PC-9 (cell line): ENCODE measurements around the gene IL10RB. TPM values are rescaled to one million over a fixed set of nuclear protein-coding genes. Genes with fewer than 3 reads are reported as not detected.

ENCODE experiments used
- BruUV-seq: library from RNA; stranded (reverse); fragments of 400-500 nt; replicated peaks from 2 replicates; lab custom pipeline; 2021; lab: Mats Ljungman, UMichigan
- CTCF ChIA-PET: fragments of 300-600 bp; sonication (Branson Sonifier 250); formaldehyde crosslinking; loops from one replicate; lab custom pipeline; 2022; ENCODE audit warnings: antibody characterized with exemption; lab: Charles Lee
- POLR2A ChIA-PET: fragments of 300-600 bp; sonication (Branson Sonifier 250); formaldehyde crosslinking; loops from one replicate; lab custom pipeline; 2022; ENCODE audit warnings: antibody characterized with exemption; ENCODE audit not compliant: unreplicated experiment; lab: Charles Lee
- DNase-seq, 2 experiments: peaks; one replicate each; pipeline versions ENCODE4 v3.0.0 to v3.0.0-alpha.2; 2015 to 2022; ENCODE audit warnings: mixed read lengths in 1 of 2
- H2AFZ ChIP-seq: fragments of 200-600 bp; sonication (generic); 2 replicates; pipeline ENCODE4 v1.8.1; 2017; ENCODE audit warnings: antibody characterized with exemption
- H3F3A ChIP-seq: fragments of 200-600 bp; sonication (generic); 2 replicates; pipeline ENCODE4 v1.8.1; 2017; ENCODE audit warnings: antibody characterized with exemption, mild to moderate bottlenecking, low read depth; ENCODE audit not compliant: insufficient read depth
- H3K27ac ChIP-seq: fragments of 200-600 bp; sonication (generic); 2 replicates; pipeline ENCODE4 v1.6.1; 2016; ENCODE audit warnings: mixed run types
- H3K27me3 ChIP-seq: fragments of 200-600 bp; sonication (generic); 2 replicates; pipeline ENCODE4 v1.6.1; 2016; ENCODE audit warnings: low read depth, mixed run types; ENCODE audit not compliant: insufficient read depth
- H3K36me3 ChIP-seq: fragments of 200-600 bp; sonication (generic); 2 replicates; pipeline ENCODE4 v1.6.1; 2016; ENCODE audit warnings: low read depth, mixed run types
- H3K4me1 ChIP-seq: fragments of 200-600 bp; sonication (generic); replicated peaks from 2 replicates; pipeline ENCODE4 v1.6.1; 2016; ENCODE audit warnings: mixed run types; ENCODE audit not compliant: insufficient read depth
- H3K4me2 ChIP-seq: fragments of 200-600 bp; sonication (generic); 2 replicates; pipeline ENCODE4 v1.6.1; 2017; ENCODE audit warnings: mixed run types
- H3K4me3 ChIP-seq: fragments of 200-600 bp; sonication (generic); 2 replicates; pipeline ENCODE4 v1.6.1; 2016; ENCODE audit warnings: mixed run types
- H3K79me2 ChIP-seq: fragments of 200-600 bp; sonication (generic); 2 replicates; pipeline ENCODE4 v1.6.1; 2017; ENCODE audit warnings: low read depth, mixed run types
- H3K9me2 ChIP-seq: fragments of 200-600 bp; sonication (generic); 2 replicates; pipeline ENCODE4 v1.8.1; 2017; ENCODE audit warnings: mild to moderate bottlenecking; ENCODE audit not compliant: insufficient read depth
- H3K9me3 ChIP-seq: fragments of 200-600 bp; sonication (generic); 2 replicates; pipeline ENCODE4 v1.8.1; 2016; ENCODE audit warnings: low read depth; ENCODE audit not compliant: insufficient read depth
- H4K20me1 ChIP-seq: fragments of 200-600 bp; sonication (generic); 2 replicates; pipeline ENCODE4 v1.8.1; 2017; ENCODE audit not compliant: insufficient read depth
- EZH2 ChIP-seq: fragments of 200-600 bp; sonication (generic); IDR thresholded peaks from 2 replicates; pipeline ENCODE4 v1.8.0; 2017; ENCODE audit warnings: antibody characterized with exemption, low read depth
- intact Hi-C: fragments of 100-400 bp; cut with micrococcal nuclease; formaldehyde crosslinking; loops from one replicate; pipeline ENCODE4 v1.10.0; 2022; ENCODE audit not compliant: unreplicated experiment
- total RNA-seq: library from RNA; stranded (reverse); gene quantifications from 2 replicates; pipeline ENCODE4 v1.2.3, GENCODE V29; 2021
- TF ChIP-seq, protein P1 (sequence below): fragments of 200-600 bp; sonication (generic); conservative IDR thresholded peaks from 2 replicates; pipeline ENCODE4 v1.6.1; 2017; ENCODE audit warnings: mixed run types, antibody characterized with exemption, mild to moderate bottlenecking, moderate library complexity

Gene IL10RB
- total RNA-seq, 1 experiment from 2014 or later = 18.3 TPM

DNA sequence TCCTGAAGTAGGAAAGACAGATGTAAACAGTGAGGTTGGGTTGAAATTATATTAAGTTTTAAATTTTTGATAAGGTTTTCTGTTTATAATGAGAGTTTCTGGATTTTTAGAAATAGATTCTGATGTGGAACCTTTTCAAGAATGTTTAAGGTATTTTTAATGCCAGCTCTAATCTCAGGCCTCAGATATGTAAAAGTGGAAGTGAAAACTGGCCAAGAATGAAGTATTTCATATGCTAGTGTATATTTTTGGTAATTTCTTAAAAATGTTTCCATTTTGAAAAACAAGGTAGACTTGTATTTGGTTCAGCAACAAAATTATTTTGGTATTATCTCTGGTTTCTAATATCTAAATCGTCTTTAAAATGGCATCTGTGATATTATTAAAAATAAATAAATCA lies 73.0 kb downstream of the IL10RB start:
- Histone ChIP-seq H3K36me3 (no peaks in the 10 kb centered on the region), H3F3A (no peaks in the 10 kb centered on the region), H2AFZ (no peak overlapping the region), H3K79me2 (no peaks in the 10 kb centered on the region), H3K9me2 (no peaks in the 10 kb centered on the region), H3K9me3 (no peaks in the 10 kb centered on the region), H3K27ac (no peak overlapping the region), H3K27me3 (no peaks in the 10 kb centered on the region), H4K20me1 (no peaks in the 10 kb centered on the region), H3K4me2 (no peak overlapping the region), H3K4me1 (no peaks in the 10 kb centered on the region), H3K4me3 (no peak overlapping the region)
- CTCF ChIA-PET = no interaction called here
- no TSS peak for BruUV-seq
- intact Hi-C loops = no loop called here
- POLR2A ChIA-PET = no interaction called here
- DNase-seq = no peak
- TF ChIP-seq, protein P1, sequence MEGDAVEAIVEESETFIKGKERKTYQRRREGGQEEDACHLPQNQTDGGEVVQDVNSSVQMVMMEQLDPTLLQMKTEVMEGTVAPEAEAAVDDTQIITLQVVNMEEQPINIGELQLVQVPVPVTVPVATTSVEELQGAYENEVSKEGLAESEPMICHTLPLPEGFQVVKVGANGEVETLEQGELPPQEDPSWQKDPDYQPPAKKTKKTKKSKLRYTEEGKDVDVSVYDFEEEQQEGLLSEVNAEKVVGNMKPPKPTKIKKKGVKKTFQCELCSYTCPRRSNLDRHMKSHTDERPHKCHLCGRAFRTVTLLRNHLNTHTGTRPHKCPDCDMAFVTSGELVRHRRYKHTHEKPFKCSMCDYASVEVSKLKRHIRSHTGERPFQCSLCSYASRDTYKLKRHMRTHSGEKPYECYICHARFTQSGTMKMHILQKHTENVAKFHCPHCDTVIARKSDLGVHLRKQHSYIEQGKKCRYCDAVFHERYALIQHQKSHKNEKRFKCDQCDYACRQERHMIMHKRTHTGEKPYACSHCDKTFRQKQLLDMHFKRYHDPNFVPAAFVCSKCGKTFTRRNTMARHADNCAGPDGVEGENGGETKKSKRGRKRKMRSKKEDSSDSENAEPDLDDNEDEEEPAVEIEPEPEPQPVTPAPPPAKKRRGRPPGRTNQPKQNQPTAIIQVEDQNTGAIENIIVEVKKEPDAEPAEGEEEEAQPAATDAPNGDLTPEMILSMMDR = no peak
- TF ChIP-seq EZH2 = no peak

GRCh38 chr21:33339918-33340317 lies 73.8 kb downstream of the IL10RB start:
- H3K9me2 ChIP-seq = no peaks in the 10 kb centered on the region
- no peak overlapping the region for H3K4me3 ChIP-seq
- ChIA-PET POLR2A (no interaction called here), CTCF (no interaction called here)
- H3F3A ChIP-seq = no peaks in the 10 kb centered on the region
- DNase-seq = no peak
- H3K4me2 ChIP-seq = no peak overlapping the region
- H3K9me3 ChIP-seq = no peaks in the 10 kb centered on the region
- no peaks in the 10 kb centered on the region for H3K27me3 ChIP-seq
- TF ChIP-seq EZH2 = no peak
- TF ChIP-seq, protein P1 = no peak
- H4K20me1 ChIP-seq = no peaks in the 10 kb centered on the region
- H3K36me3 ChIP-seq = no peaks in the 10 kb centered on the region
- BruUV-seq = no TSS peak
- no peak overlapping the region for H2AFZ ChIP-seq
- no peaks in the 10 kb centered on the region for H3K4me1 ChIP-seq
- no peak overlapping the region for H3K27ac ChIP-seq
- H3K79me2 ChIP-seq = no peaks in the 10 kb centered on the region
- intact Hi-C loops = no loop called here

GRCh38 chr21:33345751-33346238 lies 79.6 kb downstream of the IL10RB start:
- no TSS peak for BruUV-seq
- H4K20me1 ChIP-seq = no peaks in the 10 kb centered on the region
- no peak overlapping the region for H3K4me3 ChIP-seq
- no peaks in the 10 kb centered on the region for H3F3A ChIP-seq
- H3K4me2 ChIP-seq = no peak overlapping the region
- H3K36me3 ChIP-seq = no peaks in the 10 kb centered on the region
- intact Hi-C loops = no loop called here
- no peaks in the 10 kb centered on the region for H3K79me2 ChIP-seq
- TF ChIP-seq EZH2 = no peak
- TF ChIP-seq, protein P1 = no peak
- CTCF ChIA-PET = no interaction called here
- no peaks in the 10 kb centered on the region for H3K27me3 ChIP-seq
- POLR2A ChIA-PET = no interaction called here
- no peaks in the 10 kb centered on the region for H3K9me3 ChIP-seq
- no peak overlapping the region for H3K27ac ChIP-seq
- no peaks in the 10 kb centered on the region for H3K4me1 ChIP-seq
- no peak for DNase-seq
- H3K9me2 ChIP-seq = no peaks in the 10 kb centered on the region
- no peak overlapping the region for H2AFZ ChIP-seq

Other genes starting within 250 kb of the IL10RB start
- not detected in 2 replicates for gene OLIG2, start 240.4 kb upstream of the IL10RB start, total RNA-seq
- gene OLIG1, start 196.2 kb upstream of the IL10RB start, total RNA-seq = not detected in 2 replicates
- gene IFNAR2, start 36.4 kb upstream of the IL10RB start, total RNA-seq = 8.5 and 10.3 TPM in 2 replicates
- 24.2 and 25.5 TPM in 2 replicates for gene IFNAR1, start 58.6 kb downstream of the IL10RB start, total RNA-seq
- 16.0 and 16.1 TPM in 2 replicates for gene IFNGR2, start 137.0 kb downstream of the IL10RB start, total RNA-seq
- gene TMEM50B, start 213.6 kb downstream of the IL10RB start, total RNA-seq = 11.7 and 14.2 TPM in 2 replicates
- 1.1 and 1.3 TPM in 2 replicates for gene DNAJC28, start 225.3 kb downstream of the IL10RB start, total RNA-seq